Measurements from ENCODE around the gene CAVIN2.

CAVIN2 gene

GRCh38 chr2:191864628-191865374 is 17.9 kb upstream of the CAVIN2 start:
- no peak for DNase-seq

GRCh38 chr2:191863988-191864387 is 17.1 kb upstream of the CAVIN2 start:
- DNase-seq, result no peak

DNA sequence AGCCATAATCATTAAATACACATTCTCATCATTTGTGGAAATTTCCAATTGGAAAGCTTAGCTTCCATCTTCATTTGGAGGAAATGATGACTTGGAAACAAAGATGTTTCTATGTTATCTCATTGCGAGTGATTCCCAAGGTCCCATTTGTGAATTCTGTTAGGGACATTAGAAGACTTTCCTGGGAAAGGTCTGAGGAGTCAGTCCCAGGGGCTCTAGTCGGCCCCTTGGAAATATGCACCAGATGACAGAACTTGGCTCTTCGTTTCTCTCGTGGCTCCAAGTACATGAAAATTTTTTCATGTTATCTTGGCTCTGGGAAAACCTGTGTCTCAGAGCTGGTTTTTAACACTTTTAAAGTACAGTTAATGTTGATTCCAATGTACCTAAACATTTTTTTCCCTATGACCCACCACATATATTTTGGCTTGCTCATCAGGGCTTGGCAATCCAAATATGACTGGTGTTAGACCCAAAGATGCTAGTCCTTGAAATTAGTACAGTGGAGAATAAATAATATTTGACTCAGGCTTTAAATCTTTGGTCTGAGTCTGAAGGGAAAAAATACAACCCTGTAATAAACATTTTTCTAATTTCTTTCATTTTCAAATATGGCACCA is 15.4 kb upstream of the CAVIN2 start:
- no peak for DNase-seq

GRCh38 chr2:191860760-191861466 is 14.0 kb upstream of the CAVIN2 start:
- DNase-seq, result no peak

- DNase-seq, result no peak
Measured at GRCh38 chr2:191859681-191860080, 12.8 kb upstream of the CAVIN2 start.

DNA sequence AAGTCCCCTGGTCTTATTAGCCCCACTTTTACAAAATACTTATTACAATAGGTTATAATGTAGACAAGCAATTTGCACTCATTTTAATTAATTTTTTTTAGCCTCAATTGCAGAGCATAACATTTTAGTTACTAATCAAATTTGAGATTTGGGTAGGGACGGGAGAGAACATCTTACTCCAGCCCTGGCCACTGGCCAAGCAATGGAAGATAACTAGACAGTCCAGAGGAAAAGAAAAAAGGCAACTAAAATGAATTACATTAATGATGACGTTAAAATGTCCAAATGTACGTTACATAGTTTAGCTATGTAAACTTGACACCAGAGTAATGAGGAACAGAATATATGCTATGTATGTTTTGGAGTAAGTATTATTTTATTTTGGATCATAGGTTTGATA is 11.0 kb upstream of the CAVIN2 start:
- DNase-seq, result no peak

GRCh38 chr2:191857259-191857805 is 10.4 kb upstream of the CAVIN2 start:
- no peak for DNase-seq

GRCh38 chr2:191856111-191856876 is 9.4 kb upstream of the CAVIN2 start:
- DNase-seq, result no peak

DNA sequence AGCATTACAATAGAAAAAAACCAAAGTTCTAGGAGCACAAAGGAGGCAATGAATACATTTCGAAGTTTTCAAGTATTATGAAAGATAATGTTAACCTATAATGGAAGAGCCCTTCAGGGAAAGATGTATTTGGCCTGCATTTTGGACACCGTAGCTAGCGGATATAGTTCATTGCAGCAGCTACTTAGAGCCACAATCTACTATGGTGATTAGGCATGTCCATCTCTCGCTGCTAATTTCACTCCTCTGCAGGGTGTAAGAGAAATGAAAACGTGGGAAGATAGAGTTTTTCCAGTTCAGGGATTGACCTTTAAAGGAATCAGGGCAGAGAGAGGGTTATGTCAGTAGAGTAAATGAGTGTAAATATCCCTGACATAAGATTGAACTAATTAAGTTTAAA is 8.5 kb upstream of the CAVIN2 start:
- no peak for DNase-seq

DNA sequence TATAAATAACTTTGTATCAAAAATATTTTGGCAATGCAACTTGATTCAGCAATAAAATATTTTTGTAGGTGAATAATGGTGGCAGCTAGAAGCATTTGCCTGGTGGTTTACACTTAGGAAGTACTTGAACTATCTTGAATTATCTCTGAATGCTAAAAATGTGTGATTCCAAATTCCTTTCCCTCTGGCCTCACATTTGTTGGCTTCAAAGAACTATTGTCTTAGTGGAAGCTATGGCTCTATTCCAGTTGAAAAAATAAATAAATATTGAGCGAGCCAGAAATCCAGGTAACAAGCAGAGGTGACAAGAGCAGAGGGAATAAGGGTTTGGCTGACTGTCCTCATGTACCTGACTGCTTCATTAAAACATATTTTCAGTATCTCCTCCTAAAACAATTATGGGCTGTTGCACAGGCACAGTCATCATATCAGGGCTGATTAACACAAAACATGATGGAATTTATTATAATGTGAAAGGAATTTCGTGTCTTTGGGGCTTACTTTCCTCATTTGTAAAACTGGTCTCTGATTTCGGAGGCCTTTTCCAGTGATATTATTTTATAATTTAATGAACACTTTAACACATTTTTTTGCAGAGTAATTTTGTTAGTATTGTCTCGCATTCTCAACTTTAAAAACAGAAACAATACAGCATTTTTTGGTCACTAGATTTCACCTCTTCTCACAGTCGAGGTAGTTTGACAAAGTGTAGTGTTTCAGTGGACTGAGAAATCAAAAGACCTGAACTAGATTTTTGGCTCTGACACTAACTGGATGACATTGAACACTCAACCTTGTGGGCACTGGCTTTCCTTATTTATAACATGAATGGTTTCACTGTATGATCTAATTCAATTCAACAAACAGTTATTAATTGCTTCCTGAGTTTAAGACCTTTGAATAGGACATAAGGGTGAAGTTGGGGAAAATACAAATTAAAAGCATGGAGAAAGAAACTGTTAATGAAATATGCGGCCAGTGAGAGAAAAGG is 7.8 kb upstream of the CAVIN2 start:
- DNase-seq, result no peak

- no peak for DNase-seq
Measured at GRCh38 chr2:191853843-191854242, 7.0 kb upstream of the CAVIN2 start.

DNA sequence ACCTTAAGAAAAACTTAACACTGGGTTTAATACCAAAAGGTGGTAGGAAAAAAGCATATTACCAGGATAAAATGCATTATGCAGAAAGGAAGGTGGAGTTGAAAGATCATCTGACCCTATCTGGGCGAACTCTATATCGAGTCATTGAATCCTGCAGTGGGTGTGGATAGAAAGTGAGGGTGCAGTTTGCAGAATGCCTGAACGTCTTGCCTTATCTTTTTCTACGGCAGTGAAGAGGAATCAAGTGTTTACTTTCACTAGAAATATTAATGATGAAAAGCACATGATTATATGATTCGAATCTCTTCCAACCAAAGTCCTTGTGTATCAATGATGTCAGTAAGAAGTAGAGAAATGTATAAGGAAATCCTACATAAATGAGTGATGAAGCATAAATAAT is 4.3 kb upstream of the CAVIN2 start:
- no peak for DNase-seq

DNA sequence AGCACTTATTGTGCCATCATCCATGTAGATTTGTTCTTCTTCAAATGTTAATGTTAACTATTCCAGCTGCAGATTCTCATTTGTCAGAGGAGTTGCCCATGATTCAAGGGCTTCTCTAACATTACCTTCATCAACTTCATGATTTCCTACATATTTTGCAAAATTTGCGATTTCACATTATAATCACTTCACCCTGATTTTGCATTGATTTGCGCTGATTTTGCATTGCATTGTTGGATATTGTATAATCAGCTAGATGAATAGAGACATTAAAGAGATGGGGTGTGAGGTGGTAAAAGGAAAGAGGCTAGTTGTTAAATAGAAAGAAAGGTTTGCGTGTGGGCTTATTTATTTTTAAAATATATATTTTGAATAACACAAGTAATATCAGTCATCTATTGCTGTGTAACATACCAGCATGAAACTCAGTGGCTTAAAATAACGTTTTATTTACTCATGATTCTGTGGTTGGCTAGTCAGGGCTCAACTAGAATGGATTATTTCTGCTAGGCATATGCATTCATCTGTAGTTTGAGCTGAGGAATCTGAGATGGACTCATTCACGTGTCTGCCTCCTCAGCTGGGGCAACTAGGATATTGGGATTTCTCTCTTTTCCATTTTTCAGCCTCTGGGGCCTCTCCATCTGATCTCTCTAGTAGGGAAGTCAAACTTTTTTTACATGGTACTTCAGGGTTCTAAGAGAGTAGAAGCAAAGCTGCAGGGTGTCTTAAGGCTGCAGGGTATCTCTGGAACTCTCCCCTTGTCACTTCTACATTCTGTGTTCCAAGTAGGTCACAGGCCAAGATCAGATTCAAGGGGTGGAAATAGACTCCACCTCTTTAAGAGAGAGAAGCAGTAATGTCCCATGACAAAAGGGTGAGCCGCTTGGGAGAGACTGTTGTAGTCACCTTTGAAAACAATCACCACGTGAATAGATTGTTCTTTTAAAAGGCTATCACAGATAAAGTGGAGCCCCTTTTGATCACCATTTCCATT is 2.2 kb upstream of the CAVIN2 start:
- no peak for DNase-seq

GRCh38 chr2:191847764-191848163 is 876 bp upstream of the CAVIN2 start:
- no peak for DNase-seq

DNA sequence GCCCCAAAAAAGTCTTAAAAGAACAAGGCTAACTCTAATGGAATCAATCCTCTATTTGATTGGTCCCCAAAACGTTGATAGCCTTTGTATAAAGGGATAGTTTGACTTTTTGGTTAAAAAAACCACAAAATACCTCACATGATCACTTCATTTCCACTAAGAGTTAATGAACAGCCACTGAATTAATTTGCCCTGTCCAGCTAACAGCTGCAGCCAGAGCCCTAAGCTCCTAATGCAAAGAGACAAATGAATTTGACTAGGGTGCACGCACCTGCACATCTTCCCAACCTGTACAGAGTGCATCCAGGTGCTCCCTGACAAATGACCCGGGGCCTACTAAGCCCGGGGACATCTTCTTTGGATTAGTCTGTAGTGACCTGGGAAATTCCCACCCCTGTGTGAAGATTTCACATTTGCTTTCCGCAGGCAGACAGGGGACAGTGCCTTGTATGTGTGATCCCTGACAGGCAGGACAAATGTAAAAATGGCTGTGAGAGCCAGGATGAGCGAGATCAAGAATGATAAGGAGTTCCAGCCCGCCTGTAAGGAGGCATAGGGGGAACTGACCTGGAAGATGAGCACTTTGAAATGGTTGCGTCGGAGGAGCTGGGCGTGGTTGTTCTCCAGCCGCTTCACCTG is 893 bp downstream of the CAVIN2 start:
- DNase-seq, result no peak

DNA sequence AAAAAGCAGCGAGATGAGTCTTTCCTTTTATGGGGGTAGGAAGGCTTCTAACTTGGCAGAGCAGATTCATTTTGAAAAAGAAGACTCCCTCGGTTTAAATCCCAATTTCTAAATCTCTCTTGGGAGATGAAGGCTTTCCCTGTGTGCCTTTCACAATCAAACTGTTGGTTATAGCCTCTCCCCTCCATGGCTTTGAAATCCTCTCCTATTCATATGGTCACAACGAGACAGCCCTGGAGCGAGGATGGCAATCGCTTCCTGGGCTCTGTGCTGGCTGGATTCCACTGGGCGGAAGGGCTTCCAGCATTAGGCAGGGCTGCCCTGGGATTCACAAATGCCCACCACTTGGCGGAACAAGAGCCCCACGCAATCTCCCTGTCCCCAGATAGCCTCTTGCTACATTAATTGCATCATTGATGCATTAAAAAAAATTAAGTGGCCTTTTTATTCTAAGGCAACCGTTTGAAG is 1.6 kb downstream of the CAVIN2 start:
- no peak for DNase-seq

- no peak for DNase-seq
Measured at GRCh38 chr2:191844706-191845105, 2.2 kb downstream of the CAVIN2 start.

DNA sequence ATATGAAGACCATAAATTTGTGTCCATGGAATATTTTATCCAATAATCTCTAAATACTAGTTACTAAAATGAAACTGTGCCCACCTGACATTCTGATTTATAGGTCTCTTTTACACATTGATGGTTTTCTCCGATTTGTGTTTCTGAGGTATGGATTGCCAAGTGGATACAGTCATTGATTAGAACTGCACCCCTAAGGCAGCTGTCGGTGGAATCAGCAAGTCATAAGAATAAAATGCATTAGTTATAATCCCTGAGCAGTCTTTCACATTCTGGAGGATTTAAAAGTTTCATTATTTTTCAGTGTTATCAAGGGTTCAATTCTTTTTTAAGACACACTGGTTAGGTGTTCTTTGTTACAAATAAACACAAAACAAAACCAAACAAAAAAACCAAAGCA is 6.0 kb downstream of the CAVIN2 start:
- no peak for DNase-seq

DNA sequence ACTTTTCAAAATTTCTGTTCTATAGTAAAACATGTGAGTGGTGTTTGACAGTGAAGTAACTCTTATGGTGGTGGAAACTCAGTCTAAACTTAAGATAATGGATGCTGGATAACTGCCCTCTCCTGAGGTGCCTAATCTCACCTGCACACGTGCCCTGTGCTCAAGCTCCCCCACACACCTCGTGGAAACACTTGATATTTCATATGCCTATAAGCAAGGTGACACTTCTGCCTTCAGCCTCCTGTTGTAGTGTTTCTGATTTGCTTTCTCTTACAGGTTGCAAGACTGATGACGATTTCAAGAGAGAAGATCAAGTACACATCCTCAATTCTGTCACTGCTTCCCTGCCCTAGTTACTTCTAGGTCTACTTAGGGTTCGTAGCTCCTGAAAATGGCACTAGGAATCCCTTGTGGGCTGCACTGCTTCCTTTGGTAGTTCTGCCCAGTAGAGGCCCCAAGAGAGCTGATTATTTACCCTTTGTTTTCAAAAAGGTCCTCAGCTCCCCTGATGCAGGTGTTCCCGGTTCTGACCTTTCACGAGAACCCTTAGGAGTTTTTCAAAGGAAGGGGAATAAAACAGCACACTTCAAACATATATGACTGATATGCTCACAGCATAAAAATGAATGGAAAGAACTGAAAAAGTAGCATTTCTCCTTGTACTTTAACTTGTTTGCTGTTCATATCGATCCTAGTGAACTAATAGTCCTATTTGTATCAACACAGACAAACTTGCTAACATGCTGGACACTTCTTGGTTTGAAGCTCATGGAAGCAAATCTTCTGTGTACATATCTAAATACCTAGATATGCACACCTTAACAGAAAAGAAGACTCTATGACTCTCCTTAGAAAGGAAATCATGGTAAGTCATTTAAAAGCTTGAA is 6.7 kb downstream of the CAVIN2 start:
- no peak for DNase-seq
